ENCODE results near the gene DLAT.
A peak's percentile ranks its signal among the peaks of the same experiment; 100 is the strongest.

DNA sequence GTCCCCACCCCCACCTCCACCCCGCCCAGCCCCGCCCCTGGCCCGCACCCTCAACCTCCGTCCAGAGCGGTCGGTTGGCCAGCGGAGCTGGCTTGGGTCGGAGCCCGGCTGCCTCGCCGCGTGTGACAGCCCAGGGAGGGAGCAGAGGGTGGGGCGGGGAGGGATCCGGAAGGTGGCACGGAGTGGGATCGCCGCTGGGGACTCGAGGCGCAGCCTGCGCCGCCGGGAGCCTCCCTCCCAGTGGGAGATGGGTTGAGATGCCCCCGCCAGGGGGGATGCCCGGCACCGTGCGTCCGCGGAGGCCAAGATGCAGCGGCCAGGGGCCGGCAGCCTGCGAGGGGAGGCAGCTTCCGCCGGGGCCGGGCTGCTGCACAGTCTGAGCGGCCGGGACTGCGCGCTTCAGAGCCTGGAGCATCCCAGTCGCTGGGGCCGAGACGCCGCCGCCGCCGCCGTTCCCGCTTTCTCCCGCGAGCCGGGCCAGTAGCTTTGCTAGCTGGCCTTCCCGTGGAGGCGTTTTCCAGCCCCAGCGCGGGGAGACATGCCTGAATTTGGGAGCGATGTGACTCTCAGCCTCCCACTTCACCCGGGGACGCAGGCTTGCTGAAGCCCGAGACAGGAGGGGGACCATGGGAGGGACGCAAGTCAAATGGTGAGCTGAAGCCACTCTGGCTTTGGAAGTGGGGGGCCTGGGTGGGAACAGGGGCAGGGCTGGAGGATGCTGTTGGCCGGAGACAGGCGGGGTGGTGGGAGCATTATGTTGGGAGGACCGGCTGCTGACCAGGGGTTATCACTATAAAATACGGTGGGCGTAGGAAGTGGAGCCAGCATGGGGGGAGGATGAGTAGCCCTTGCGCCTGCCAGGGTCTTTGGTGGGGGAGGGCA is 47.8 kb upstream of the DLAT start:
- TF ChIP-seq, protein P1, sequence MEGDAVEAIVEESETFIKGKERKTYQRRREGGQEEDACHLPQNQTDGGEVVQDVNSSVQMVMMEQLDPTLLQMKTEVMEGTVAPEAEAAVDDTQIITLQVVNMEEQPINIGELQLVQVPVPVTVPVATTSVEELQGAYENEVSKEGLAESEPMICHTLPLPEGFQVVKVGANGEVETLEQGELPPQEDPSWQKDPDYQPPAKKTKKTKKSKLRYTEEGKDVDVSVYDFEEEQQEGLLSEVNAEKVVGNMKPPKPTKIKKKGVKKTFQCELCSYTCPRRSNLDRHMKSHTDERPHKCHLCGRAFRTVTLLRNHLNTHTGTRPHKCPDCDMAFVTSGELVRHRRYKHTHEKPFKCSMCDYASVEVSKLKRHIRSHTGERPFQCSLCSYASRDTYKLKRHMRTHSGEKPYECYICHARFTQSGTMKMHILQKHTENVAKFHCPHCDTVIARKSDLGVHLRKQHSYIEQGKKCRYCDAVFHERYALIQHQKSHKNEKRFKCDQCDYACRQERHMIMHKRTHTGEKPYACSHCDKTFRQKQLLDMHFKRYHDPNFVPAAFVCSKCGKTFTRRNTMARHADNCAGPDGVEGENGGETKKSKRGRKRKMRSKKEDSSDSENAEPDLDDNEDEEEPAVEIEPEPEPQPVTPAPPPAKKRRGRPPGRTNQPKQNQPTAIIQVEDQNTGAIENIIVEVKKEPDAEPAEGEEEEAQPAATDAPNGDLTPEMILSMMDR (IDR thresholded peaks at IDR 0.05): no peak
- peak in 1 of 2 donors; percentile 72 for TF ChIP-seq POLR2AphosphoS5 (IDR thresholded peaks at IDR 0.05; ENCODE audit: insufficient read depth in 1 of 2, low read depth in 1 of 2)

Measured in vagina (tissue), 2 donors.